WTC11 (cell line): ENCODE results near the gene SSTR5. TPM values are rescaled to one million over a fixed set of nuclear protein-coding genes. Genes with fewer than 3 reads are reported as not detected.

ENCODE experiments used
- ATAC-seq: fragments of 200-7000 bp; cut with Tn5 transposase; 2 replicates; pipeline ENCODE4 v1.10.0; 2021; ENCODE audit warnings: mild to moderate bottlenecking, moderate library complexity
- CTCF ChIA-PET: fragments of 300-600 bp; sonication (Branson Sonifier 250); formaldehyde crosslinking; loops from one replicate; lab custom pipeline; 2021; ENCODE audit warnings: antibody characterized with exemption; lab: Charles Lee
- POLR2A ChIA-PET: fragments of 350-600 bp; sonication (Branson Sonifier 250); formaldehyde crosslinking; loops from one replicate; lab custom pipeline; 2021; ENCODE audit warnings: antibody characterized with exemption; lab: Charles Lee
- DNase-seq: peaks from one replicate; pipeline ENCODE4 v3.0.0; 2021; ENCODE audit warnings: low spot score
- H3K27ac Mint-ChIP-seq: 2 replicates; pipeline ENCODE4 v1.8.0; 2021; ENCODE audit warnings: mixed read lengths
- H3K27me3 Mint-ChIP-seq: 2 replicates; pipeline ENCODE4 v1.8.0; 2021; ENCODE audit warnings: low read depth, mild to moderate bottlenecking, moderate library complexity, mixed read lengths
- H3K36me3 Mint-ChIP-seq: 2 replicates; pipeline ENCODE4 v1.8.0; 2021; ENCODE audit warnings: mixed read lengths
- H3K4me1 Mint-ChIP-seq: 2 replicates; pipeline ENCODE4 v1.8.0; 2022; ENCODE audit warnings: mixed read lengths
- H3K4me3 Mint-ChIP-seq: 2 replicates; pipeline ENCODE4 v1.8.0; 2021; ENCODE audit warnings: mild to moderate bottlenecking, moderate library complexity, mixed read lengths
- H3K9me3 Mint-ChIP-seq: 2 replicates; pipeline ENCODE4 v1.8.0; 2021; ENCODE audit warnings: mixed read lengths
- AFF4 ChIP-seq: sonication (generic); formaldehyde crosslinking; IDR thresholded peaks from 2 replicates; pipeline ENCODE4 v1.8.1; 2023; ENCODE audit warnings: mild to moderate bottlenecking, missing genetic modification reagents, borderline replicate concordance
- E2F1 ChIP-seq: sonication (generic); formaldehyde crosslinking; IDR thresholded peaks from 2 replicates; pipeline ENCODE4 v1.8.0; 2022; ENCODE audit warnings: mild to moderate bottlenecking, missing genetic modification reagents
- E2F4 ChIP-seq: sonication (generic); formaldehyde crosslinking; IDR thresholded peaks from 2 replicates; pipeline ENCODE4 v1.8.1; 2022; ENCODE audit warnings: low read depth, mild to moderate bottlenecking, moderate library complexity, missing genetic modification reagents, borderline replicate concordance
- E2F5 ChIP-seq: sonication (generic); formaldehyde crosslinking; IDR thresholded peaks from 2 replicates; pipeline ENCODE4 v1.8.1; 2022; ENCODE audit warnings: mild to moderate bottlenecking, moderate library complexity, missing genetic modification reagents
- ELF4 ChIP-seq: sonication (generic); formaldehyde crosslinking; IDR thresholded peaks from 2 replicates; pipeline ENCODE4 v1.8.1; 2022; ENCODE audit warnings: low read depth, mild to moderate bottlenecking, moderate library complexity, missing genetic modification reagents
- NFATC4 ChIP-seq: fragments of 250-450 bp; sonication (Bioruptor Pico); IDR thresholded peaks from 2 replicates; pipeline ENCODE4 v1.9.0; 2021; ENCODE audit warnings: mild to moderate bottlenecking
- NFE2L1 ChIP-seq: sonication (generic); formaldehyde crosslinking; IDR thresholded peaks from 2 replicates; pipeline ENCODE4 v1.8.1; 2023; ENCODE audit warnings: missing genetic modification reagents
- NFYB ChIP-seq: sonication (generic); formaldehyde crosslinking; conservative IDR thresholded peaks from 2 replicates; pipeline ENCODE4 v1.8.0; 2022; ENCODE audit warnings: low read depth, missing genetic modification reagents
- NR3C1 ChIP-seq: sonication (generic); formaldehyde crosslinking; conservative IDR thresholded peaks from 2 replicates; pipeline ENCODE4 v1.8.1; 2023; ENCODE audit warnings: low read depth, mild to moderate bottlenecking, missing genetic modification reagents
- OVOL2 ChIP-seq: fragments of 250-450 bp; sonication (Bioruptor Pico); IDR thresholded peaks from 2 replicates; pipeline ENCODE4 v1.9.0; 2021; ENCODE audit warnings: mild to moderate bottlenecking, borderline replicate concordance
- TP53 ChIP-seq: sonication (generic); formaldehyde crosslinking; IDR thresholded peaks from 2 replicates; pipeline ENCODE4 v1.8.1; 2023; ENCODE audit warnings: mild to moderate bottlenecking, missing genetic modification reagents
- USF1 ChIP-seq: sonication (generic); formaldehyde crosslinking; IDR thresholded peaks from 2 replicates; pipeline ENCODE4 v1.8.0; 2022; ENCODE audit warnings: mild to moderate bottlenecking, missing genetic modification reagents
- ZNF121 ChIP-seq: sonication (generic); formaldehyde crosslinking; IDR thresholded peaks from 2 replicates; pipeline ENCODE4 v1.8.0; 2023; ENCODE audit warnings: missing genetic modification reagents
- ZNF317 ChIP-seq: sonication (generic); formaldehyde crosslinking; IDR thresholded peaks from 2 replicates; pipeline ENCODE4 v1.8.1; 2023; ENCODE audit warnings: low read depth, mild to moderate bottlenecking, moderate library complexity, missing genetic modification reagents, borderline replicate concordance
- ZNF425 ChIP-seq: fragments of 250-450 bp; sonication (Bioruptor Pico); conservative IDR thresholded peaks from 2 replicates; pipeline ENCODE4 v1.9.0; 2021; ENCODE audit warnings: mild to moderate bottlenecking
- total RNA-seq: library from RNA; stranded (reverse); gene quantifications from 3 replicates; pipeline ENCODE4 v1.2.3, GENCODE V29; 2021
- TF ChIP-seq, protein P1 (sequence below): sonication (generic); formaldehyde crosslinking; IDR thresholded peaks from 2 replicates; pipeline ENCODE4 v1.8.0; 2023; ENCODE audit warnings: missing genetic modification reagents

Gene SSTR5
- total RNA-seq, 1 experiment from 2014 or later = 0.61 TPM

DNA sequence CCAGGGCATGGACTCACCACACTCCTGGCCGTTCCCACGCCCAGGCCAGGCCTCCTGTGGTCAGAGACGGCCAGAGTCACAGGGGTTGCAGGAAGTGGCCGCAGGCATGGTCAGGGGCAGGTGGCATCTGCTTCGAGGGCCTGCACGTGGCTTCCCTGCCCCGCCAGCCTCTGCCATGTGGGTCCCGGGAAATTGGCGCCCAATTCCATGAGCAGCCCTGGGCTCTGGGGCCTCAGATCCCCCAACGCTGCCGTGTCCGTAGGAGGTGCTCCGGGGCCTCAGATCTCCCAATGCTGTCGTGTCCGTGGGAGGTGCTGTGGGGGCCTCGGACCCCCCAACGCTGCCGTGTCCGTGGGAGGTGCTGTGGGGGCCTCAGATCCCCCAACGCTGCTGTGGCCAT lies 9.7 kb upstream of the SSTR5 start:
- H3K9me3 Mint-ChIP-seq = peaks cover 6% of the 10 kb centered on the region
- H3K4me3 Mint-ChIP-seq = no peak overlapping the region
- H3K36me3 Mint-ChIP-seq = peaks cover 4% of the 10 kb centered on the region; the same call in 1 of the 2 replicates
- H3K27ac Mint-ChIP-seq = no peak overlapping the region
- CTCF ChIA-PET = interaction anchor here (1.7 kb wide), 1 partner anchor 11 kb away, joined by 6 read pairs; no protein-coding TSS in a partner anchor
- POLR2A ChIA-PET = no interaction called here
- H3K4me1 Mint-ChIP-seq = no peaks in the 10 kb centered on the region
- DNase-seq = no peak
- peaks cover 5% of the 10 kb centered on the region for H3K27me3 Mint-ChIP-seq
- no peak for ATAC-seq
- TF ChIP-seq TP53 (CRISPR knock-in tag) = no peak
- TF ChIP-seq E2F1 (CRISPR knock-in tag) = no peak
- TF ChIP-seq NFYB = no peak
- TF ChIP-seq E2F4 (CRISPR knock-in tag) = no peak
- no peak for TF ChIP-seq NFE2L1 (CRISPR knock-in tag)
- no peak for TF ChIP-seq NR3C1

- Mint-ChIP-seq H3K36me3 (peaks cover 4% of the 10 kb centered on the region; the same call in 1 of the 2 replicates), H3K27me3 (peaks cover 5% of the 10 kb centered on the region), H3K4me3 (no peak overlapping the region), H3K27ac (no peak overlapping the region), H3K4me1 (no peaks in the 10 kb centered on the region), H3K9me3 (peaks cover 6% of the 10 kb centered on the region)
- ChIA-PET CTCF (interaction anchor here (0.6 to 2.3 kb wide), 4 partner anchors 11 to 83 kb away, joined by 3 to 10 read pairs (median 4); no protein-coding TSS in a partner anchor), POLR2A (no interaction called here)
- ATAC-seq (no peak), DNase-seq (no peak)
- TF ChIP-seq NFATC4 (CRISPR knock-in tag) (no peak), USF1 (no peak), OVOL2 (no peak), ELF4 (CRISPR knock-in tag) (no peak), ZNF317 (CRISPR knock-in tag) (no peak), AFF4 (no peak), ZNF121 (CRISPR knock-in tag) (no peak), ZNF425 (CRISPR knock-in tag) (no peak), E2F5 (CRISPR knock-in tag) (no peak)
- TF ChIP-seq, protein P1, sequence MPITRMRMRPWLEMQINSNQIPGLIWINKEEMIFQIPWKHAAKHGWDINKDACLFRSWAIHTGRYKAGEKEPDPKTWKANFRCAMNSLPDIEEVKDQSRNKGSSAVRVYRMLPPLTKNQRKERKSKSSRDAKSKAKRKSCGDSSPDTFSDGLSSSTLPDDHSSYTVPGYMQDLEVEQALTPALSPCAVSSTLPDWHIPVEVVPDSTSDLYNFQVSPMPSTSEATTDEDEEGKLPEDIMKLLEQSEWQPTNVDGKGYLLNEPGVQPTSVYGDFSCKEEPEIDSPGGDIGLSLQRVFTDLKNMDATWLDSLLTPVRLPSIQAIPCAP (CRISPR knock-in tag) = no peak
- TF ChIP-seq, all 79 proteins: peak for 0
Observed at GRCh38 chr16:1063728-1064127, 8.8 kb upstream of the SSTR5 start.
